ENCODE results near the gene TBC1D26.
A peak's percentile ranks its signal among the peaks of the same experiment; 100 is the strongest.
"Not testable (repeated sequence)": the region's sequence is repeated elsewhere in the genome, so short reads cannot be mapped to it uniquely, and the experiment has no call there.

TBC1D26 gene

GRCh38 chr17:15731900-15732299, at the start of gene TBC1D26:
TBC1D26 (plus strand) TSS chr17:15732283; CDS start chr17:15735349, 3,066 bp downstream.
- not testable (repeated sequence) for DNase-seq

- not testable (repeated sequence) for DNase-seq
Measured at GRCh38 chr17:15683135-15683534, 48.9 kb upstream of the TBC1D26 start.

GRCh38 chr17:15683824-15684478, 48.1 kb upstream of the TBC1D26 start, which contains the start of gene TRIM16:
TRIM16 (minus strand) TSS chr17:15684311; CDS start chr17:15651609, 32,702 bp downstream.
- DNase-seq: peak; percentile 79

- not testable (repeated sequence) for DNase-seq
Measured at GRCh38 chr17:15687494-15687893, 44.6 kb upstream of the TBC1D26 start.

GRCh38 chr17:15698967-15699366, 33.1 kb upstream of the TBC1D26 start:
- DNase-seq: not testable (repeated sequence)

- DNase-seq: peak; percentile 94
Measured at GRCh38 chr17:15699413-15699924, 32.6 kb upstream of the TBC1D26 start, which contains the start of gene ZNF286A. ZNF286A (plus strand) TSS chr17:15699752; CDS start chr17:15700330, 578 bp downstream.

- not testable (repeated sequence) for DNase-seq
Measured at GRCh38 chr17:15699937-15700336, 32.1 kb upstream of the TBC1D26 start.

GRCh38 chr17:15704239-15704638, 27.8 kb upstream of the TBC1D26 start:
- DNase-seq: not testable (repeated sequence)

GRCh38 chr17:15704813-15705212, 27.3 kb upstream of the TBC1D26 start:
- DNase-seq: not testable (repeated sequence)

- DNase-seq: not testable (repeated sequence)
Measured at GRCh38 chr17:15708879-15709278, 23.2 kb upstream of the TBC1D26 start.

- DNase-seq: not testable (repeated sequence)
Measured at GRCh38 chr17:15716601-15717563, 15.2 kb upstream of the TBC1D26 start.

- not testable (repeated sequence) for DNase-seq
Measured at GRCh38 chr17:15730535-15730934, 1.5 kb upstream of the TBC1D26 start.

- DNase-seq: not testable (repeated sequence)
Measured at GRCh38 chr17:15733174-15733789, 1.2 kb downstream of the TBC1D26 start.

GRCh38 chr17:15736578-15736977, 4.5 kb downstream of the TBC1D26 start:
- not testable (repeated sequence) for DNase-seq

GRCh38 chr17:15738066-15738465, 6.0 kb downstream of the TBC1D26 start:
- no peak for DNase-seq

- DNase-seq: not testable (repeated sequence)
Measured at GRCh38 chr17:15739259-15739658, 7.2 kb downstream of the TBC1D26 start.

- not testable (repeated sequence) for DNase-seq
Measured at GRCh38 chr17:15740041-15740440, 8.0 kb downstream of the TBC1D26 start.

GRCh38 chr17:15740570-15741120, 8.6 kb downstream of the TBC1D26 start:
- DNase-seq: no peak

GRCh38 chr17:15741624-15742023, 9.5 kb downstream of the TBC1D26 start:
- DNase-seq: no peak

- DNase-seq: no peak
Measured at GRCh38 chr17:15742051-15742795, 10.1 kb downstream of the TBC1D26 start.

- no peak for DNase-seq
Measured at GRCh38 chr17:15742921-15743320, 10.8 kb downstream of the TBC1D26 start.

Measured in stimulated activated CD4-positive, alpha-beta T cell treated with anti-CD3 and anti-CD28 coated beads, Interleukin-12 subunit alpha, Interleukin-12 subunit beta, amount 100 ng/mL, for 4 hours (primary cell).